ENCODE data around the gene SLC35B4. TPM values are rescaled to one million over a fixed set of nuclear protein-coding genes. Genes with fewer than 3 reads are reported as not detected.

The SLC35B4 gene
- total RNA-seq, 1 donor = 14.8 TPM

DNA sequence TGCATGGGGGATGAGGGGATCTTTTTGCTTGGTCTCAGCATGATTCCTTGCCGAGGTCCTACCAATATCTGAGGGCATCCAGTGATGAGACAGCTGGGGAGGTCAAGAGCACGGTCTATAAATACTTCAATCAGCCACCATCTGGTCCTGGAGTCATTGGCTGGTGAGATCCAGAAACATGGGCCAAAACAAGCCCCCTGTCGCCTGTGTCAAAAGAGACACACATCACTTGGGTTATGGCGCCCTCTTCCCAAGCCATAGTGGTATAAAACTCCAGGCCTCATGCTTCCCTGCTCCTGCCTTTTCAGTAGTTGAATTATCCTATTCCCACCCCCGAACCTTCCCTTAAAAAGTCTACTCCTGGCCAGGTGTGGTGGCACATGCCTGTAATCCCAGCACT lies 60.9 kb downstream of the SLC35B4 start:
- no peaks in the 10 kb centered on the region for H3K79me2 ChIP-seq (ENCODE audit: insufficient read depth, low read length)
- no peaks in the 10 kb centered on the region for H3K4me1 ChIP-seq (ENCODE audit: insufficient read depth, low read length)
- no peak overlapping the region for H3K4me2 ChIP-seq (ENCODE audit: insufficient read depth, low read length)
- H3K9me3 ChIP-seq (ENCODE audit: low read depth, low read length) = no peaks in the 10 kb centered on the region
- no peaks in the 10 kb centered on the region for H3K36me3 ChIP-seq (ENCODE audit: insufficient read depth, low read length)
- no peaks in the 10 kb centered on the region for H3K27me3 ChIP-seq (ENCODE audit: insufficient read depth, low read length)
- H2AFZ ChIP-seq (ENCODE audit: low read length) = no peak overlapping the region
- H4K20me1 ChIP-seq (ENCODE audit: insufficient read depth, low read length) = no peaks in the 10 kb centered on the region
- no peak overlapping the region for H3K27ac ChIP-seq (ENCODE audit: low read depth, low read length)
- no peak for DNase-seq (ENCODE audit: insufficient read length, low spot score, missing footprints)
- no peak overlapping the region for H3K4me3 ChIP-seq (ENCODE audit: insufficient read depth, low read length)
- TF ChIP-seq, protein P1, sequence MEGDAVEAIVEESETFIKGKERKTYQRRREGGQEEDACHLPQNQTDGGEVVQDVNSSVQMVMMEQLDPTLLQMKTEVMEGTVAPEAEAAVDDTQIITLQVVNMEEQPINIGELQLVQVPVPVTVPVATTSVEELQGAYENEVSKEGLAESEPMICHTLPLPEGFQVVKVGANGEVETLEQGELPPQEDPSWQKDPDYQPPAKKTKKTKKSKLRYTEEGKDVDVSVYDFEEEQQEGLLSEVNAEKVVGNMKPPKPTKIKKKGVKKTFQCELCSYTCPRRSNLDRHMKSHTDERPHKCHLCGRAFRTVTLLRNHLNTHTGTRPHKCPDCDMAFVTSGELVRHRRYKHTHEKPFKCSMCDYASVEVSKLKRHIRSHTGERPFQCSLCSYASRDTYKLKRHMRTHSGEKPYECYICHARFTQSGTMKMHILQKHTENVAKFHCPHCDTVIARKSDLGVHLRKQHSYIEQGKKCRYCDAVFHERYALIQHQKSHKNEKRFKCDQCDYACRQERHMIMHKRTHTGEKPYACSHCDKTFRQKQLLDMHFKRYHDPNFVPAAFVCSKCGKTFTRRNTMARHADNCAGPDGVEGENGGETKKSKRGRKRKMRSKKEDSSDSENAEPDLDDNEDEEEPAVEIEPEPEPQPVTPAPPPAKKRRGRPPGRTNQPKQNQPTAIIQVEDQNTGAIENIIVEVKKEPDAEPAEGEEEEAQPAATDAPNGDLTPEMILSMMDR (IDR thresholded peaks at IDR 0.05; ENCODE audit: extremely low read depth, low read depth, low read length) = no peak

DNA sequence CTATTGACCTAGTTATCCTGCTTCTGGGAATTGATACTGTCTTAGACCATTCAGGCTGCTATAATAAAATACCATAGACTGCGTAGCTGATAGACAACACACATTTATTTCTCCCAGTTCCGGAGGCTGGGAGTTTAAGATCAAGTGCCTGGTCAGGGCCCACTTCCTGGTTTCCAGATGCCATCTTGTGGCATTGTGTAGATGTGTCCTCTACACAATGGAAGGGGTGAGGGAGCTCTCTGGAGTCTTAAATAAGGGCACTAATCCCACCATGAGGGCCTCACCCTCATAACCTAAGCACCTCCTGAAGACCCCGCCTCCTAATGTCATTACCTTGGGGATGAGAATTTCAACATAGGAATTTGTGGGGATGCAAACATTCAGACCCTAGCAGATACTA lies 62.4 kb downstream of the SLC35B4 start:
- Histone ChIP-seq H3K79me2 (ENCODE audit: insufficient read depth, low read length) (no peaks in the 10 kb centered on the region), H3K27me3 (ENCODE audit: insufficient read depth, low read length) (no peaks in the 10 kb centered on the region), H3K9me3 (ENCODE audit: low read depth, low read length) (no peaks in the 10 kb centered on the region), H2AFZ (ENCODE audit: low read length) (no peak overlapping the region), H3K27ac (ENCODE audit: low read depth, low read length) (no peak overlapping the region), H3K36me3 (ENCODE audit: insufficient read depth, low read length) (no peaks in the 10 kb centered on the region), H3K4me1 (ENCODE audit: insufficient read depth, low read length) (no peaks in the 10 kb centered on the region), H3K4me3 (ENCODE audit: insufficient read depth, low read length) (no peak overlapping the region), H4K20me1 (ENCODE audit: insufficient read depth, low read length) (no peaks in the 10 kb centered on the region), H3K4me2 (ENCODE audit: insufficient read depth, low read length) (no peak overlapping the region)
- no peak for DNase-seq (ENCODE audit: insufficient read length, low spot score, missing footprints)
- TF ChIP-seq, protein P1 (IDR thresholded peaks at IDR 0.05; ENCODE audit: extremely low read depth, low read depth, low read length) = peak; percentile 19

DNA sequence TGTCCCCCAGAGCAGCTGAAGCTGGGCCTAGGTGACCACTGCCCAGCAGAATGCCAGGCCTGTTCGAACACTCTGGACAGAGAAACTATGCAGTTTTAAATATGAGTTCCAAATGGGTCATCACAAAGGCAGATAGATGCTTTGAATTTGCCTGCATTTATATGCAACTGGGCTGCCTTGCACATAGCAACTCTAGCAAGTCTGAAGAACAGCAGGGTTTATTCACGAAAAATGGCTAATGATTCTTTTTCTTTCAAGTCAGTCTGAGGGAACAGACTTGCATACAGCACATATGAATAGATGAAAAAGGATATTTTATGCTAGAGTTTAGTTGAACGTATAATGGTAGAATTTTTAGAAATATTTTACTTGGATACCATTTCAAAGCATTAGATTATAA lies 68.5 kb downstream of the SLC35B4 start:
- H3K4me3 ChIP-seq (ENCODE audit: insufficient read depth, low read length) = no peak overlapping the region
- no peak overlapping the region for H3K4me2 ChIP-seq (ENCODE audit: insufficient read depth, low read length)
- no peaks in the 10 kb centered on the region for H3K36me3 ChIP-seq (ENCODE audit: insufficient read depth, low read length)
- H3K79me2 ChIP-seq (ENCODE audit: insufficient read depth, low read length) = no peaks in the 10 kb centered on the region
- peaks cover 5% of the 10 kb centered on the region for H3K27me3 ChIP-seq (ENCODE audit: insufficient read depth, low read length)
- H3K4me1 ChIP-seq (ENCODE audit: insufficient read depth, low read length) = no peaks in the 10 kb centered on the region
- DNase-seq (ENCODE audit: insufficient read length, low spot score, missing footprints) = no peak
- TF ChIP-seq, protein P1 (IDR thresholded peaks at IDR 0.05; ENCODE audit: extremely low read depth, low read depth, low read length) = no peak
- no peak overlapping the region for H2AFZ ChIP-seq (ENCODE audit: low read length)
- no peaks in the 10 kb centered on the region for H4K20me1 ChIP-seq (ENCODE audit: insufficient read depth, low read length)
- H3K27ac ChIP-seq (ENCODE audit: low read depth, low read length) = no peak overlapping the region
- H3K9me3 ChIP-seq (ENCODE audit: low read depth, low read length) = no peaks in the 10 kb centered on the region

DNA sequence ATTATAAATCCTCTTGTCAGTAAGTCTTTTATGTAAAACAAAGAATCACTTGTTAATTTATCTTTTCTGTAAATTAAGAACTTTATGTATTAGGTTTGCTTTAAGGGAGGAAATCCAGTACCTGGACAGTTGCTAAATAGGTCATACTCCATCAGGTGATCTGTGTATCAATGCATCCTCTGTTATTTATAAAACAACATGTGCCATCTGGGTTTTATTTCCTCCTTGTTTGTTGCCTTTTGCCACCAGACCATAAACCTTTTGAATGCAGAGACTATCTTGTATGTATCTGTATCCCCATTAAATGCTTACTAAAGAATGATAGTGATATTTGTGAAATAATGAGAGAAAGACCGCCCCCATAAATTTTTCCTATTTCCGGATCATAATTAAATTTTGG lies 70.0 kb downstream of the SLC35B4 start:
- Histone ChIP-seq H4K20me1 (ENCODE audit: insufficient read depth, low read length) (no peaks in the 10 kb centered on the region), H3K27ac (ENCODE audit: low read depth, low read length) (no peak overlapping the region), H2AFZ (ENCODE audit: low read length) (no peak overlapping the region), H3K4me3 (ENCODE audit: insufficient read depth, low read length) (no peak overlapping the region), H3K36me3 (ENCODE audit: insufficient read depth, low read length) (no peaks in the 10 kb centered on the region), H3K27me3 (ENCODE audit: insufficient read depth, low read length) (peaks cover 5% of the 10 kb centered on the region), H3K9me3 (ENCODE audit: low read depth, low read length) (no peaks in the 10 kb centered on the region), H3K79me2 (ENCODE audit: insufficient read depth, low read length) (no peaks in the 10 kb centered on the region), H3K4me2 (ENCODE audit: insufficient read depth, low read length) (no peak overlapping the region), H3K4me1 (ENCODE audit: insufficient read depth, low read length) (no peaks in the 10 kb centered on the region)
- TF ChIP-seq, protein P1 (IDR thresholded peaks at IDR 0.05; ENCODE audit: extremely low read depth, low read depth, low read length) = no peak
- no peak for DNase-seq (ENCODE audit: insufficient read length, low spot score, missing footprints)
